ENCODE measurements around the gene EML4.
"Not testable (repeated sequence)": the region's sequence is repeated elsewhere in the genome, so short reads cannot be mapped to it uniquely, and the experiment has no call there.

The EML4 gene

GRCh38 chr2:42315844-42316470 lies 146.8 kb downstream of the EML4 start:
- no peak for DNase-seq

- DNase-seq: no peak
Measured at GRCh38 chr2:42316910-42317309, 147.8 kb downstream of the EML4 start.

- DNase-seq: no peak
Measured at GRCh38 chr2:42317486-42317885, 148.3 kb downstream of the EML4 start.

GRCh38 chr2:42317945-42318344 lies 148.8 kb downstream of the EML4 start:
- DNase-seq: no peak

GRCh38 chr2:42319265-42319664 lies 150.1 kb downstream of the EML4 start:
- DNase-seq: no peak

GRCh38 chr2:42321452-42322064 lies 152.4 kb downstream of the EML4 start:
- no peak for DNase-seq

GRCh38 chr2:42324244-42324643 lies 155.1 kb downstream of the EML4 start:
- DNase-seq: no peak

- DNase-seq: no peak
Measured at GRCh38 chr2:42324949-42325348, 155.8 kb downstream of the EML4 start.

- DNase-seq: no peak
Measured at GRCh38 chr2:42325609-42326008, 156.5 kb downstream of the EML4 start.

GRCh38 chr2:42327125-42327524 lies 158.0 kb downstream of the EML4 start:
- DNase-seq: no peak

GRCh38 chr2:42328148-42328833 lies 159.1 kb downstream of the EML4 start:
- no peak for DNase-seq

- DNase-seq: no peak
Measured at GRCh38 chr2:42328923-42329322, 159.8 kb downstream of the EML4 start.

GRCh38 chr2:42329736-42330135 lies 160.6 kb downstream of the EML4 start:
- no peak for DNase-seq

GRCh38 chr2:42331569-42332284 lies 162.6 kb downstream of the EML4 start:
- no peak for DNase-seq

- no peak for DNase-seq
Measured at GRCh38 chr2:42332575-42332974, 163.4 kb downstream of the EML4 start.

GRCh38 chr2:42333579-42333978 lies 164.4 kb downstream of the EML4 start:
- DNase-seq: no peak

GRCh38 chr2:42334220-42334619 lies 165.1 kb downstream of the EML4 start:
- DNase-seq: no peak

GRCh38 chr2:42334865-42335264 lies 165.7 kb downstream of the EML4 start:
- not testable (repeated sequence) for DNase-seq

- no peak for DNase-seq
Measured at GRCh38 chr2:42335514-42336104, 166.5 kb downstream of the EML4 start.

- no peak for DNase-seq
Measured at GRCh38 chr2:42336361-42336965, 167.3 kb downstream of the EML4 start.

GRCh38 chr2:42337356-42337820 lies 168.2 kb downstream of the EML4 start:
- no peak for DNase-seq

- no peak for DNase-seq
Measured at GRCh38 chr2:42337846-42338566, 168.9 kb downstream of the EML4 start.

Data from SIG-M5 (cell line).